Calu3 (cell line): ENCODE data around the gene CPT1C. TPM values are rescaled to one million over a fixed set of nuclear protein-coding genes. Genes with fewer than 3 reads are reported as not detected.

Experiments used
- BruUV-seq: library from RNA; stranded (reverse); fragments of 400-500 nt; replicated peaks from 2 replicates; lab custom pipeline; 2021; lab: Mats Ljungman, UMichigan
- CTCF ChIA-PET: fragments of 300-600 bp; sonication (Branson Sonifier 250); formaldehyde crosslinking; loops from one replicate; lab custom pipeline; 2022; ENCODE audit warnings: antibody characterized with exemption; lab: Charles Lee
- DNase-seq: peaks from one replicate; pipeline ENCODE4 v3.0.0; 2022
- H3K27ac Mint-ChIP-seq: one replicate; pipeline ENCODE4 v1.8.0; 2022; ENCODE audit warnings: mixed read lengths; ENCODE audit not compliant: unreplicated experiment
- H3K27me3 Mint-ChIP-seq: one replicate; pipeline ENCODE4 v1.8.0; 2022; ENCODE audit warnings: mixed read lengths; ENCODE audit not compliant: unreplicated experiment
- H3K36me3 Mint-ChIP-seq: one replicate; pipeline ENCODE4 v1.8.0; 2022; ENCODE audit warnings: mild to moderate bottlenecking, moderate library complexity, mixed read lengths; ENCODE audit not compliant: insufficient read depth, unreplicated experiment
- H3K4me1 Mint-ChIP-seq: one replicate; pipeline ENCODE4 v1.8.0; 2022; ENCODE audit warnings: mild to moderate bottlenecking, low read depth, mixed read lengths; ENCODE audit not compliant: unreplicated experiment
- H3K4me3 Mint-ChIP-seq: one replicate; pipeline ENCODE4 v1.8.0; 2022; ENCODE audit warnings: mild to moderate bottlenecking, low read depth, moderate library complexity, mixed read lengths; ENCODE audit not compliant: unreplicated experiment
- H3K9me3 Mint-ChIP-seq: one replicate; pipeline ENCODE4 v1.8.0; 2022; ENCODE audit warnings: low read depth, mixed read lengths; ENCODE audit not compliant: unreplicated experiment
- intact Hi-C: fragments of 100-400 bp; cut with micrococcal nuclease; formaldehyde crosslinking; loops from one replicate; pipeline ENCODE4 v1.10.0; 2022; ENCODE audit not compliant: unreplicated experiment
- total RNA-seq: library from RNA; stranded (reverse); gene quantifications from 2 replicates; pipeline ENCODE4 v1.2.3, GENCODE V29; 2022
- TF ChIP-seq, protein P1 (sequence below): fragments of 200-600 bp; IDR thresholded peaks from one replicate; pipeline ENCODE4 v1.8.0; 2022; ENCODE audit warnings: antibody characterized with exemption; ENCODE audit not compliant: unreplicated experiment

Gene CPT1C
- total RNA-seq, 1 experiment from 2014 or later: 0.57 TPM

DNA sequence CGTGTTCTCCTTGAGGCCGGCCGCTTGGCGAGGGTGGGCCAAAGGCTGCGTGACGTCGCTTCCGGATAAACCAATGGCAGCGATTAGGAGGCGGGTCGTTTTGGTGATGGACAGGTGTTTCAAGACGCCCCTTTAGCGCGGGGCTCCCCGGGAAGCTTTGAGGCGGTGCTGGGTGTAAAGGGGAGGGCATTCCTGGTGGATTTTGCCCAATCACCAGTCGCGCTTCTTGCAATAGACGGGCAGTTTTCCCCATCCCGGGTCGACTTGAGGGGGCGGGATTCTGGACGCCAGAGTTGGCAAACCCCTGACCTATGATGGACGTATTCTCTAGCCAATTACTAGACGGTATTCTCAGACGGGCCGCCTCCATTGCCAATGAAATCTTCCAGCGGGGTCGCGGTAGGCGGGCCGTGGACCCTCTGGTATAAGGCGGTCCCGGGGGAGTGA, 14.1 kb upstream of the CPT1C start:
- Mint-ChIP-seq H3K27ac (peak overlapping the region; percentile 99), H3K4me3 (peak overlapping the region; percentile 89), H3K4me1 (peaks cover 28% of the 10 kb centered on the region), H3K27me3 (no peaks in the 10 kb centered on the region), H3K36me3 (peaks cover 72% of the 10 kb centered on the region), H3K9me3 (no peaks in the 10 kb centered on the region)
- TF ChIP-seq, protein P1, sequence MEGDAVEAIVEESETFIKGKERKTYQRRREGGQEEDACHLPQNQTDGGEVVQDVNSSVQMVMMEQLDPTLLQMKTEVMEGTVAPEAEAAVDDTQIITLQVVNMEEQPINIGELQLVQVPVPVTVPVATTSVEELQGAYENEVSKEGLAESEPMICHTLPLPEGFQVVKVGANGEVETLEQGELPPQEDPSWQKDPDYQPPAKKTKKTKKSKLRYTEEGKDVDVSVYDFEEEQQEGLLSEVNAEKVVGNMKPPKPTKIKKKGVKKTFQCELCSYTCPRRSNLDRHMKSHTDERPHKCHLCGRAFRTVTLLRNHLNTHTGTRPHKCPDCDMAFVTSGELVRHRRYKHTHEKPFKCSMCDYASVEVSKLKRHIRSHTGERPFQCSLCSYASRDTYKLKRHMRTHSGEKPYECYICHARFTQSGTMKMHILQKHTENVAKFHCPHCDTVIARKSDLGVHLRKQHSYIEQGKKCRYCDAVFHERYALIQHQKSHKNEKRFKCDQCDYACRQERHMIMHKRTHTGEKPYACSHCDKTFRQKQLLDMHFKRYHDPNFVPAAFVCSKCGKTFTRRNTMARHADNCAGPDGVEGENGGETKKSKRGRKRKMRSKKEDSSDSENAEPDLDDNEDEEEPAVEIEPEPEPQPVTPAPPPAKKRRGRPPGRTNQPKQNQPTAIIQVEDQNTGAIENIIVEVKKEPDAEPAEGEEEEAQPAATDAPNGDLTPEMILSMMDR: no peak
- intact Hi-C loops: no loop called here
- no TSS peak for BruUV-seq
- CTCF ChIA-PET: interaction anchor here (0.6 to 4.2 kb wide), 7 partner anchors 10 to 130 kb away, joined by 3 to 22 read pairs (median 5); partner anchors contain the start of genes BCL2L12, IRF3, NOSIP and PRRG2
- DNase-seq: peak; percentile 99

DNA sequence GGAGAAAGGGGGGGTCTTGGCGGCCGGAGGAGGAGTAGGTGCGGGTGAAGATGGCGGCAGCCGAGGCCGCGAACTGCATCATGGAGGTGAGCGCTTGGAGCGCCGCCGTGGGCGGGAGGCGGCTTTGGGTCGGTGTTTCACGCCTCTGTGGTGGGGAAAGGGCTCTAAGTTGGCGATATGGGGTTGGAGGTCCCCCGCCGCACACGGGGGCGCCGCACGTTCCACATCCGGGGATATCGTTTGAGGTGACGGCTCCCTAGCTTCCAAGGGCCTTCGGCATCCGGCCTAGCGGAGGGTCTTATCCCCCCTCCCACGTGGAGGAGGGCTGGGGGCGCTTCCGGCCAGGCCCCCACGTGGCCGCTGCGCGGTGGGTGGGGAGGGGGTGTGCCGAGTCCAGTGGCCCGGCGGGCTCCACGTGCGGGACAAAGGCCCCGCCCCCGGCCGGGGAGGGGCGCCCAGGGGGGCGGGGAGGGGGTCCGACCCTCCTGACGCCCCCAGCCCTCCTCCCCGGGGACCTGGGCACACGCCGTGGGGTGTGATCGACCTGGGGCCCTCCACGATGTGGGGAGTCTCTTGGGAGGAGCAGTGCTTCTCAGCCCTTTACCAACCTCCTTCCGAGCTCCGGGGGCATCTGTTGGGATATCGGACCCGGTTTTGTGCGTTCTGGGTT, 13.6 kb upstream of the CPT1C start, which contains the start of gene PRMT1:
Gene PRMT1, plus strand, starts transcription at position 41 of the 670 bp plus-strand sequence. Its CDS starts 10 bp downstream, at position 51.
- H3K27me3 Mint-ChIP-seq: no peaks in the 10 kb centered on the region
- no peaks in the 10 kb centered on the region for H3K9me3 Mint-ChIP-seq
- peak; percentile 70 for DNase-seq
- H3K36me3 Mint-ChIP-seq: peaks cover 72% of the 10 kb centered on the region
- peak within 1 kb of the TSS; percentile 99 for H3K27ac Mint-ChIP-seq
- intact Hi-C loops: no loop called here
- CTCF ChIA-PET: interaction anchor here (1.8 to 4.2 kb wide), 2 partner anchors 13 to 37 kb away, joined by 10 to 22 read pairs; partner anchors contain the start of genes BCL2L12, IRF3 and RRAS
- peaks cover 23% of the 10 kb centered on the region for H3K4me1 Mint-ChIP-seq
- BruUV-seq: no TSS peak
- TF ChIP-seq, protein P1: no peak
- peak within 1 kb of the TSS; percentile 89 for H3K4me3 Mint-ChIP-seq

DNA sequence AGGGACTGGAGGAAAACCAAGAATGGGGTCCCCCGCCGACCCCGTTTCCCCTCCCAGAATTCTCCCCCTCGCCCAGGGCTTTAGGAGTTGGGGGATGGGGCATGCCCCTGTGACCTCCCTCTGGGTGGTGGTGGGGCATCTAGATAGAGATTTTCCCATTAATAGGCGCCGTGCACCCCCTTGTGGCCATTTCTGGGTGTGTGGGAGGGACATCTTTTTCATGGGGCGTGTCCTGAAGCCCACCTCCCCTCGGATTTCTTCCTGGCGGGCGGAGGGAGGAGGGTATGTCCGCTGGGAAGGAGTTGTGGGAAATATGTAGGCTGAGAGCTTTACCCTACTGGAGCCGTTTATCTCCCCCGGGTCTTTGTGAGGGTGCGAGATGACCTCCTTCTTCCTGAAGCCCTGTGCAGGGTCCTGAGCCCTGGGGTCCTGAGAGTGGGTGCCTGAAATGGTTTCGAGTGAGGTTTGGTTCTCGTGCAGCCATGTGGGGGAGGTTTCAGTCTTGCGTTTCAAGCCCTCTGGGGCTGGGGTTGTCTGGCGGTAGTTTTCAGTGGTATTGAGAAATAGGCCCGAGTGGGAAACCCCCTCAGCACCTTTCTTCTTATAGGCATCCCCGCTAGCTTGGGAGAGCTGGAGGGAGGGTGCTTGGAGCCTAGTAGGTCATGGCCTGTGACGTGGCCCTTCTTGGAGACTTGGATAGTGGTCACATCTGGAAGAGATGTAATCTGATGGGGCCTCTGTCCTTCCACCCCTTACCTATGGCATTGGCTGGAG, 12.8 kb upstream of the CPT1C start:
- Mint-ChIP-seq H3K4me3 (peak overlapping the region; percentile 89), H3K4me1 (peaks cover 19% of the 10 kb centered on the region), H3K36me3 (peaks cover 76% of the 10 kb centered on the region), H3K27ac (peak overlapping the region; percentile 79), H3K9me3 (no peaks in the 10 kb centered on the region), H3K27me3 (no peaks in the 10 kb centered on the region)
- intact Hi-C loops: no loop called here
- TSS peak; percentile 32 for BruUV-seq
- TF ChIP-seq, protein P1: peak; percentile 85
- CTCF ChIA-PET: interaction anchor here (0.6 to 4.2 kb wide), 6 partner anchors 13 to 145 kb away, joined by 3 to 22 read pairs (median 5); partner anchors contain the start of genes BCL2L12, IRF3, RRAS and SCAF1
- peak; percentile 86 for DNase-seq

DNA sequence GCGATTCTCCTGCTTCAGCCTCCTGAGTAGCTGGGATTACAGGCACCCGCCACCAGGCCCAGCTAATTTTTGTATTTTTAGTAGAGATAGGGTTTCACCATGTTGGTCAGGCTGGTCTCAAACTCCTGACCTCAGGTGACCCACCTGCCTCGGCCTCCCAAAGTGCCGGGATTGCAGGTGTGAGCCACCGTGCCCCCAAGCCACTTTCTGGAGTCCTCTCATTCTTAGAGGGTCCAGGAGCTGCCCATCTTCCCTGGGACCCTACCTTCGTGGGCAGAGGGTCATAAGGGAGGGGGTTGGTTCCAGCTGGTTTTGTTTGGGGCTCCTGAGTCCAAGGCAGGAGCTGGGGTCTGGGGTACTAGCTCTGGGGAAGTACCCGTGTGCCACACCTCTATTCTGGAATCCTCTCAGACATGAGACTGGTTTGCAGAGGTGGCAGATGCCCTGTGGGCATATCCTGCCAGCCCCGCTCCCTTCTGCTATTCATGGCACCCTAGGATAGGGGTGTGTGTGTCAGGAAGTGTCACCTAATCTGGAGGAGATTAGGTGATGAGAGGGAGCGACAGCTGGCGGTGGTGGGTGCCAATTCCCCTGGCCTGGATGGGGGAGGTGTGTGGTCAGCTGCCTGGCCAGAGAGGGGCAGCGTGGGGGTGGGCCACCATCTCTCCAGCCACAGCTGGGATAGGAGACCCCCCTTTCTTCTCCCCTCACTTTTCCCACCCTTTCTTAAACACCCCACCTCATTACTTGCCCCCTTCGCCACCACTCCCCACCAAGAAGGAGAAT, 11.7 kb upstream of the CPT1C start:
- Mint-ChIP-seq H3K27me3 (no peaks in the 10 kb centered on the region), H3K27ac (peak overlapping the region; percentile 42), H3K4me3 (peak overlapping the region; percentile 89), H3K4me1 (peaks cover 19% of the 10 kb centered on the region), H3K36me3 (peaks cover 85% of the 10 kb centered on the region), H3K9me3 (no peaks in the 10 kb centered on the region)
- BruUV-seq: no TSS peak
- intact Hi-C loops: no loop called here
- no peak for DNase-seq
- CTCF ChIA-PET: interaction anchor here (0.6 to 4.2 kb wide), 8 partner anchors 37 to 310 kb away, joined by 3 to 22 read pairs (median 4); partner anchors contain the start of genes RRAS and SCAF1
- TF ChIP-seq, protein P1: no peak
